Measurements from ENCODE around the gene HUWE1. TPM values are rescaled to one million over a fixed set of nuclear protein-coding genes. Genes with fewer than 3 reads are reported as not detected.

Gene HUWE1
- total and polyA plus RNA-seq, 11 donors: 34.7 to 222 (median 162) TPM

DNA sequence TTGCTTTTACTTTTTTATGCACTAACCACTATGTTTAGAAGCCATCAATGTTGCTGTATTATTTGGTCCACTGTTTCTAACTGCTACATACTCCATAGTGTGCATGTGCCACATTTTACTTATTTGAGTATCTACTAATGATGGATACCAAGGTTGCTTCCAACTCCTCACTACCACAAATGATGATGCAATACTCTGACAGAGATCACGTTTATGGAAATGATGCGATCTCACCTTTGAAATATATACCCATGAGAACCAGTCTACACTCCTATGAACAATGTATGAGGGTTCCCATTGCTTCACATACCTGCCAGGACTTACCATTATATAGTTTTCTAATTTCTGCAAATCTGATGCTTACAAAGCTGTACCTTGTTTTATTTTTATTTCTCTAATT, 44.2 kb downstream of the HUWE1 start:
- Histone ChIP-seq H3K27me3 (no peaks in the 10 kb centered on the region), H3K27ac (no peak overlapping the region), H3K4me3 (no peak overlapping the region), H3K9me3 (no peaks in the 10 kb centered on the region), H3K4me1 (no peaks in the 10 kb centered on the region), H3K36me3 (peaks cover 0 to 92% (median 69%) of the 10 kb centered on the region in 9 donors)
- 73 to 89% (median 84%) methylated on average over 2 of the region's 2 CpGs for WGBS, 4 donors
- DNase-seq (no peak), ATAC-seq (no peak)
- intact Hi-C loops (cut with DNase I): no loop called here
- TF ChIP-seq, protein P1, sequence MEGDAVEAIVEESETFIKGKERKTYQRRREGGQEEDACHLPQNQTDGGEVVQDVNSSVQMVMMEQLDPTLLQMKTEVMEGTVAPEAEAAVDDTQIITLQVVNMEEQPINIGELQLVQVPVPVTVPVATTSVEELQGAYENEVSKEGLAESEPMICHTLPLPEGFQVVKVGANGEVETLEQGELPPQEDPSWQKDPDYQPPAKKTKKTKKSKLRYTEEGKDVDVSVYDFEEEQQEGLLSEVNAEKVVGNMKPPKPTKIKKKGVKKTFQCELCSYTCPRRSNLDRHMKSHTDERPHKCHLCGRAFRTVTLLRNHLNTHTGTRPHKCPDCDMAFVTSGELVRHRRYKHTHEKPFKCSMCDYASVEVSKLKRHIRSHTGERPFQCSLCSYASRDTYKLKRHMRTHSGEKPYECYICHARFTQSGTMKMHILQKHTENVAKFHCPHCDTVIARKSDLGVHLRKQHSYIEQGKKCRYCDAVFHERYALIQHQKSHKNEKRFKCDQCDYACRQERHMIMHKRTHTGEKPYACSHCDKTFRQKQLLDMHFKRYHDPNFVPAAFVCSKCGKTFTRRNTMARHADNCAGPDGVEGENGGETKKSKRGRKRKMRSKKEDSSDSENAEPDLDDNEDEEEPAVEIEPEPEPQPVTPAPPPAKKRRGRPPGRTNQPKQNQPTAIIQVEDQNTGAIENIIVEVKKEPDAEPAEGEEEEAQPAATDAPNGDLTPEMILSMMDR (IDR thresholded peaks at IDR 0.05): no peak
- TF ChIP-seq POLR2A (IDR thresholded peaks at IDR 0.05): no peak

DNA sequence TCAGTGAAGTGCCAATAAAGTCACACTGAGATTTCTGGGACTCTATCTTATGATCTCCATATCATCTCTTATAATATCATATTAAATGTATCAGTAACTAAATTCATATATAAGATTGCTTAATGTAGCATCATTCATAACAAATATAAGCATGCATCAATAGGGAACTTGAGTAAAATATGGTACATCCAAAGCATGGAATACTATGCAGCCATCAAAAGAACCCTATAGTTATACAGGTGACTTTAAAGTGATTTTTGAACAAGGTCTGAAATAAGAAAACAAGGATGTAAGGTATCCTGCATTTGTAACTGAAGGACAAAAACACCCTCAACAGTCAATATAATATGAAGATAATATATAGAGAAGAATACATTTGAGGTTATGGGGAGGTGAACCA, 47.3 kb downstream of the HUWE1 start:
- no peaks in the 10 kb centered on the region for H3K27me3 ChIP-seq
- DNase-seq (no peak), ATAC-seq (no peak)
- peaks cover 0 to 84% (median 43%) of the 10 kb centered on the region in 9 donors for H3K36me3 ChIP-seq
- no peak overlapping the region for H3K27ac ChIP-seq
- H3K4me1 ChIP-seq: no peaks in the 10 kb centered on the region
- no peak overlapping the region for H3K4me3 ChIP-seq
- TF ChIP-seq, protein P1 (IDR thresholded peaks at IDR 0.05): no peak
- TF ChIP-seq POLR2A (IDR thresholded peaks at IDR 0.05): no peak
- no peaks in the 10 kb centered on the region for H3K9me3 ChIP-seq
- intact Hi-C loops (cut with DNase I): no loop called here

DNA sequence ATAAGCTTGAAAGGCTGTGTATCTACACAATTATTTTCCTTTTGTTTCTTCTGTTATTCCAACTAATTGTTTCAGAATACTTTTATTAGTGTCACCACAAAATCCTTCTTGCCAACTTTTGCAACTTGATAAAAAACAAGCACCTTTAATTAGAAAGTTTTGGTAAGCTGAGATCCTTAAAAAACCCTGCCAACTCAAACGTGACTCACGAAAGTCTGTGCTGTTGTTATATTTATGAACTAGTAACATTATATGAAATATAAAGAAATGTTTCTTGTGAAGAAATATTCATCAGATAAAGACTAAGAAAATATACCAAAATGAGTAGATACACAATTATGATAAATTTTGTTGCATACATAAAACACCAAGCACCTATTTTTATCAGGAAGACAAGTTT, 49.0 kb downstream of the HUWE1 start:
- TF ChIP-seq, protein P1 (IDR thresholded peaks at IDR 0.05): no peak
- TF ChIP-seq POLR2A (IDR thresholded peaks at IDR 0.05): no peak
- DNase-seq (no peak), ATAC-seq (no peak)
- H3K36me3 ChIP-seq: peaks cover 0 to 84% (median 41%) of the 10 kb centered on the region in 9 donors
- intact Hi-C loops (cut with DNase I): no loop called here
- H3K4me1 ChIP-seq: no peaks in the 10 kb centered on the region
- WGBS, 4 donors: 52 to 64% (median 58%) methylated on average over 2 of the region's 2 CpGs
- H3K4me3 ChIP-seq: no peak overlapping the region
- H3K9me3 ChIP-seq: no peaks in the 10 kb centered on the region
- H3K27me3 ChIP-seq: no peaks in the 10 kb centered on the region
- H3K27ac ChIP-seq: no peak overlapping the region

GRCh38 chrX:53631156-53631555, 55.4 kb downstream of the HUWE1 start:
- no peaks in the 10 kb centered on the region for H3K9me3 ChIP-seq
- TF ChIP-seq, protein P1 (IDR thresholded peaks at IDR 0.05): no peak
- no peak for TF ChIP-seq POLR2A (IDR thresholded peaks at IDR 0.05)
- H3K4me3 ChIP-seq: no peak overlapping the region
- no peak overlapping the region for H3K27ac ChIP-seq
- H3K36me3 ChIP-seq: peaks cover 0 to 93% (median 83%) of the 10 kb centered on the region in 9 donors
- WGBS, 4 donors: 65 to 89% (median 78%) methylated on average over 2 of the region's 2 CpGs
- intact Hi-C loops (cut with DNase I): no loop called here
- no peak for DNase-seq
- no peak for ATAC-seq
- no peaks in the 10 kb centered on the region for H3K4me1 ChIP-seq
- H3K27me3 ChIP-seq: peaks cover 0 to 9% (median 0%) of the 10 kb centered on the region in 9 donors

All from heart left ventricle (tissue), 16 donors.